PFSK-1 (cell line): ENCODE measurements around the gene CCSER2.

Source experiments
- FOXP2 ChIP-seq: optimal IDR thresholded peaks from 2 replicates; pipeline ENCODE3; 2011; ENCODE audit warnings: borderline replicate concordance, control low read depth, inconsistent platforms; ENCODE audit not compliant: insufficient read depth; ENCODE audit errors: extremely low read length, extremely low read depth
- POLR2AphosphoS5 ChIP-seq: IDR thresholded peaks from 2 replicates; pipeline ENCODE4 v1.6.1; 2012; ENCODE audit warnings: low read depth, mild to moderate bottlenecking, control low read depth, low read length, moderate library complexity
- REST ChIP-seq, 2 experiments: IDR thresholded peaks; 2 replicates each; pipeline versions ENCODE4 v1.6.1 to v1.8.0; 2011 to 2012; ENCODE audit warnings: low read depth in 2 of 2, low read length in 2 of 2, control low read depth in 1 of 2, inconsistent platforms in 1 of 2, mild to moderate bottlenecking in 1 of 2, moderate library complexity in 1 of 2; ENCODE audit not compliant: insufficient read depth in 1 of 2
- SIN3A ChIP-seq: IDR thresholded peaks from 2 replicates; pipeline ENCODE4 v1.6.1; 2012; ENCODE audit warnings: mild to moderate bottlenecking, low read length, moderate library complexity, borderline replicate concordance; ENCODE audit not compliant: insufficient read depth
- TAF1 ChIP-seq: IDR thresholded peaks from 2 replicates; pipeline ENCODE4 v1.6.1; 2012; ENCODE audit warnings: low read length, control low read depth, borderline replicate concordance; ENCODE audit not compliant: insufficient read depth

GRCh38 chr10:84447701-84448400 lies 119.5 kb downstream of the CCSER2 start:
- TF ChIP-seq REST (IDR thresholded peaks at IDR 0.05; ENCODE audit: insufficient read depth in 1 of 2, low read depth in 2 of 2, low read length in 2 of 2) (no peak), POLR2AphosphoS5 (no peak), SIN3A (no peak), TAF1 (no peak), FOXP2 (no peak)
